HG03103 (cell line): ENCODE results near the gene RASSF7.

Source experiments
- ATAC-seq: cut with Tn5 transposase; IDR thresholded peaks from one replicate; pipeline ENCODE4 v1.9.1; 2021; ENCODE audit warnings: low read depth; ENCODE audit not compliant: unreplicated experiment

Gene RASSF7

DNA sequence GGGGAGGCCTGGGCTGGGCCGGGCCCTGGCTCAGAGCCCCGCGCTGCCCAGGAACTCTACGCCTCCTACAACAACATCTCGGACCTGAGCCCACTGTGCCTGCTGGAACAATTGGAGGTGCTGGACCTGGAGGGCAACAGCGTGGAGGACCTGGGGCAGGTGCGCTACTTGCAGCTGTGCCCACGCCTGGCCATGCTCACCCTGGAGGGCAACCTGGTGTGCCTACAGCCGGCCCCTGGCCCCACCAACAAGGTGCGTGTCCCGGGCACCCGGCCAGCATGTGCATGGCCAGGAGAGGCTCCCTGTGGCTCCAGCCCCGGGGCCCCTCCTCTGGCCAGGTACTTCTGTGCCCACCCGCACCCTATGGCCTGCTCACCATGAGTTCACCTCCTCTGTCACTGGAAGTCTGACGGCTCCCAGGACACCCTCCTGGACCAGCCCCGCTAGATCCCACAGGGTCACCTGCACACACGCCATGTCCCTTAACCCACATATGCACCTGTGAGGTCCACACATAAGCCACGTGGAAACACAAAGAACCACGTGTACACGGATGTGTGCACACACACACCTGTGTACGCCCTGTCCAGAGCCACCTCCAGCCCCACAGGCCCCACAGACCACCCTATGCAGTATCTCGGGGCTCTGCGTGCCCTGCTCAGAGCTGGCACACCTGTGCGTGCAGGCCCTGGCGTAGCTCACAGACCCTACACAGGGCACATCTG lies 10.6 kb upstream of the RASSF7 start:
- ATAC-seq: no peak

- no peak for ATAC-seq
These were observed 10.1 kb upstream of the RASSF7 start for GRCh38 chr11:550746-551085.

DNA sequence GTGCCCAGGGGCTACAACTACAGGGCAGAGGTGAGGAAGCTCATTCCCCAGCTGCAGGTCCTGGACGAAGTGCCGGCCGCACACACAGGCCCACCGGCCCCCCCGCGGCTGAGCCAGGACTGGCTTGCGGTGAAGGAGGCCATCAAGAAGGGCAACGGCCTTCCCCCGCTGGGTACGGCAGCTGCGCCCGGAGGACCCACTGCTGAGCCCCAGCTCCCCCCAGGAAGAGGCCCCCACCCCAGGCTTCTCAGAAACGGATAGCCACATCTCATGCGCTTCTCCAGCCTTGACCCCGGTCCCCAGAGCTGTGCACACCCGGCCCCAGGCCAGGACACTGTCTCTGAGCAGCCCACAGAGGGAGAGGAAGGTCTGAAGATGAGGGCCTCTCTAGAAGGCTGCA lies 9.6 kb upstream of the RASSF7 start:
- ATAC-seq: no peak

GRCh38 chr11:551596-551995 lies 9.2 kb upstream of the RASSF7 start:
- no peak for ATAC-seq

- no peak for ATAC-seq
These were observed 7.4 kb upstream of the RASSF7 start for GRCh38 chr11:553083-553987.

DNA sequence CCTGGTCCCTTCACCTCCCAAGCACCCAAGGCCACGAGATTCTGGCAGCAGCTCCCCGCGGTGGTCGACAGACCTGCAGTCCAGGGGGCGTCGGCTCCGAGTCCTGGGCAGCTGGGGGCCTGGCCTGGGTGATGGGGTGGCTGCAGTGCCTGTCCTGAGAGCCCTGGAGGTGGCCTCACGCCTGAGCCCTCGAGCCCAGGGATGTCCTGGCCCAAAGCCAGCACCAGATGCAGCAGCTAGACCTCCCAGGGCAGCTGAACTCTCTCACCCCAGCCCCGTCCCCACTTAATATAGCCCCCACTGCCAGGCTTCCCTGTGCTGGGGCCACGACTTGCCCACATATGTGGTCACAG lies 6.8 kb upstream of the RASSF7 start:
- no peak for ATAC-seq

- ATAC-seq: peak; percentile 53
These were observed 6.1 kb upstream of the RASSF7 start for GRCh38 chr11:554428-555226.

GRCh38 chr11:555227-555779 lies 5.5 kb upstream of the RASSF7 start:
- no peak for ATAC-seq

DNA sequence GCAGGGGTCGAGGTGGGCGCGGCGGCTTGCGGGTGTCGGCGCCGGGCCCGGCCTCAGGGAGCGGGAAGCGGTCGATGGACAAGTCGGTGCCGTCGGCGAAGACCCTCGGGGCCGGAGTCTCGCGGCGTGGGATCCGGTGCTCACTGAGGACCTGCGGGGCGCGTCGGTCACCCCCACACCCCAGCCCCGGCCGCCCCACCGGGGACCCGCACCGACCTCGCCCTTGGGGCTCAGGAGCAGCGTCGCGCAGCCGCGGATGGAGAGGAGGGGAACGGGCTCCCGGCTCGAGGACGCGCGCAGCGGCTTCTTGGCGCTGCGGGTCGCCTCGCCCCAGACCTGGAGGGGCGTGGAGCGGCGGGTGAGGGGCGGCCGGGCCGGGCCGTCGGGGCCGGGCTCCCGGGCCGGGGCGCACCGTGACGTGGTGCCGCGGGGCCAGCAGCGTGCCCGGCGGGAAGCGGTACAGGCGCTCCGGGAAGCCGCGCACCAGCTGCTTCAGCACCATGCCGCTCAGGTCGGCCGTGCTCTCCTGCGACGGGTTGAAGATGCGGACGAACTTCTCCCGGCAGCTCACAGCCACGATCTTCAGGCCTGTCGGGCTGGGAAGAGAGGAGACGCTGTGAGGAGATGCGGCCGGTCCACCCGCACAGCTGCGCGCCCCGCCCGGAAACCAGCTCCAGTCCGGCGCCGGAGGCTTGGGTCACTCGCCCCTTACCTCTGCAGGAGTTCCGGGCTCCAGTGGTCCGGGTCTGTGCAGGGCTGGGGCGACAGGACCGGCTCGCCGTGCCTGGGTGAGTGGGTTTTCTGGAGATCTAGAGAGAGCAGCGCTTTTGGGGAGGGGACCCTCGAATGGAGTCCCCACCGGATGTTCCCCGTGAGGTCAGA lies 4.7 kb upstream of the RASSF7 start:
- no peak for ATAC-seq

- ATAC-seq: no peak
These were observed 4.0 kb upstream of the RASSF7 start for GRCh38 chr11:556662-557256.

GRCh38 chr11:557328-558132 lies 3.2 kb upstream of the RASSF7 start:
- no peak for ATAC-seq

- no peak for ATAC-seq
These were observed 2.3 kb upstream of the RASSF7 start for GRCh38 chr11:558503-558902.

DNA sequence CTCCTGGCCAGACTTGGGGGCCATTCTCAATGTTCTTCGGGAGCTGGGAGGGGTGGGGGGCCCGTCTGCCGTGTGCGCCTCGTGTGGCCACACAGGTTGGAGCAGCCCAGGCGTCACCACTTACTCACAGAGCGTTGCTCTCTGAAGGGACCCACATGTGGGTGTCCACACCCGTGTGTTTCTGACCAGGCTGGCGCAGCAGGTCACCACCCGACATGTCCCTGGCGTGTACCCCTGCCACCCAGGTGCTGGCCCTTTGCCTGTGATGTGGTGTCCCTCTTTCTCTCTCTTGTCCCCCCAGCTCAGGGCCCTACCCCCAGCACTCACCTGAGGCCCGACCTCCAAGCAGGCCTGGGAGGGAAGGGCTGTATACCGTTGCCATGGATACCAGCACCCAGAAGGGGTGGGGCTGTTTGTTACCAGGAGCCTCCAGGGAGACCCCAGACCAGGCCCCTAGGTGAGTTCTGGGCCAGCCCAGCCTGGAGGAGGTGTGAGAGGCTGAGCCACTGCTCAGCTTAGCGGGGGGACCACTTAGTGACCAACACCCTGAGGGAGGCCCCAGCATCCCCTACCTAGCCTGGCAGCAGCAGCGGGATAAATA lies 1.6 kb upstream of the RASSF7 start:
- ATAC-seq: no peak

DNA sequence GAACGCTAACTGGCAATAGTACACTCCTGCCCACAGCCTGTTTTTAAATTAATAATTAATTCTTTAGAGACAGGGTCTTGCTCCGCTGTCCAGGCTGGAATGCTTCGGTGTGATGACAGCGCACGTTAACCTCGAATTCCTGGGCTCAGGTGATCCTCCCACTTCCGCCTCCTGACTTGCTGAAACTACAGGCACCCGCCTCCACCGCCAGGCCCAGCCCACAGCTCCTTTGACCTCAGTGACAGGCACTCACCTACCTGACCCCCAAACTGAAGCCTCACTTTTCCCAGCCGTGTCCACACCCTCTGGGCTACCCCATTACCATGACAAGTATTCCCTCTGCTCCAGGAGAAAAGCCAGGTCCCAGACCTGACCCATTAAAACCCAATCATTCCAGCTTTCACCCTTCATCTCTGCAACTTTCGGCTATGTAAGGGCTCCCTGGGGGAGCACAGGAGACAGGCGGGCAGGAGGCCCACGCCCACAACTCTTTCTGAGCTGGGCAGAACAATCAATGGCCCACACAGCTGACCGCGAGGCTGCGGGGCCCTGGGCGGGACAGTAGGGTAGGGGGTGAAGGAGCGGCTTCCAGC lies 962 bp upstream of the RASSF7 start:
- ATAC-seq: no peak

GRCh38 chr11:561148-562003 lies 606 bp downstream of the RASSF7 start:
- peak; percentile 26 for ATAC-seq

GRCh38 chr11:562046-562645 lies 1.4 kb downstream of the RASSF7 start:
- ATAC-seq: no peak
